Suprapubic skin (tissue), 3 donors: ENCODE measurements around the gene MRPL16.

Experiments used
- CTCF ChIP-seq, 2 donors: fragments of 200-600 bp in 1 of 2; fragments of 450-650 bp in 1 of 2; sonication (generic) in 1 of 2; IDR thresholded peaks; one replicate each; pipeline ENCODE4 v1.5.1; 2016 to 2019; ENCODE audit warnings: antibody characterized with exemption in 2 of 2, mild to moderate bottlenecking in 1 of 2, moderate library complexity in 1 of 2
- EP300 ChIP-seq: sonication (generic); formaldehyde crosslinking; IDR thresholded peaks from one replicate; pipeline ENCODE4 v1.6.1; 2017; ENCODE audit warnings: antibody characterized with exemption
- POLR2A ChIP-seq, 2 donors: fragments of 450-650 bp; IDR thresholded peaks; one replicate each; pipeline ENCODE4 v1.6.1; 2017; ENCODE audit warnings: antibody characterized with exemption in 2 of 2, mild to moderate bottlenecking in 2 of 2, moderate library complexity in 2 of 2

- TF ChIP-seq CTCF (IDR thresholded peaks at IDR 0.05), result no peak
- TF ChIP-seq POLR2A (IDR thresholded peaks at IDR 0.05), result no peak
- TF ChIP-seq EP300, result no peak
These were observed 24.8 kb downstream of the MRPL16 start for GRCh38 chr11:59785818-59786217.
